ENCODE measurements around the gene CCR6. TPM values are rescaled to one million over a fixed set of nuclear protein-coding genes. Genes with fewer than 3 reads are reported as not detected.

CCR6 gene
- total and polyA plus RNA-seq, 2 donors (not counting 1 experiment from before 2014, with no cell fraction given) = not detected

- no peak overlapping the region for H3K4me2 ChIP-seq (ENCODE audit: extremely low read depth, insufficient read depth, low read length)
- no peak for DNase-seq (ENCODE audit: low read depth in 2 of 2)
These were observed 19.0 kb downstream of the CCR6 start for GRCh38 chr6:167141667-167142432.

GRCh38 chr6:167142433-167142761 is 19.5 kb downstream of the CCR6 start:
- no peak overlapping the region for H3K4me2 ChIP-seq (ENCODE audit: extremely low read depth, insufficient read depth, low read length)
- no peak for DNase-seq (ENCODE audit: low read depth in 2 of 2)
- no peaks in the 10 kb centered on the region for H4K20me1 ChIP-seq (ENCODE audit: control insufficient read depth, extremely low read depth, insufficient read depth, low read length)
- H3K27me3 ChIP-seq (ENCODE audit: control insufficient read depth, insufficient read depth, low read length) = no peaks in the 10 kb centered on the region
- no peak overlapping the region for H3K27ac ChIP-seq (ENCODE audit: insufficient read depth, low read length)
- H3K9ac ChIP-seq (ENCODE audit: insufficient read depth, low read length) = no peak overlapping the region
- H3K4me1 ChIP-seq (ENCODE audit: control insufficient read depth, extremely low read depth, insufficient read depth, low read length) = no peaks in the 10 kb centered on the region
- no peak overlapping the region for H2AFZ ChIP-seq (ENCODE audit: low read length)
- no peak for TF ChIP-seq EZH2 (IDR thresholded peaks at IDR 0.05; ENCODE audit: low read length, missing control alignments)
- no peak for TF ChIP-seq CTCF (conservative IDR thresholded peaks at IDR 0.05 in 1 of 2, IDR thresholded peaks at IDR 0.05 in 1 of 2; ENCODE audit: low read depth in 1 of 2, low read length in 2 of 2)
- H3K79me2 ChIP-seq (ENCODE audit: control insufficient read depth, insufficient read depth, low read length) = no peaks in the 10 kb centered on the region
- H3K9me3 ChIP-seq (ENCODE audit: control insufficient read depth, insufficient read depth, low read depth, low read length) = no peaks in the 10 kb centered on the region
- no peaks in the 10 kb centered on the region for H3K36me3 ChIP-seq (ENCODE audit: control insufficient read depth, insufficient read depth, low read length)
- H3K4me3 ChIP-seq (replicated peaks in 1 of 4; ENCODE audit: control extremely low read depth in 1 of 4, insufficient read depth in 1 of 4, low read depth in 3 of 4, low read length in 4 of 4) = no peak overlapping the region

More at GRCh38 chr6:167141667-167142432, 19.0 kb downstream of the CCR6 start:
- Histone ChIP-seq H4K20me1 (ENCODE audit: control insufficient read depth, extremely low read depth, insufficient read depth, low read length) (no peaks in the 10 kb centered on the region), H3K27ac (ENCODE audit: insufficient read depth, low read length) (no peak overlapping the region), H3K79me2 (ENCODE audit: control insufficient read depth, insufficient read depth, low read length) (no peaks in the 10 kb centered on the region), H3K36me3 (ENCODE audit: control insufficient read depth, insufficient read depth, low read length) (no peaks in the 10 kb centered on the region), H3K27me3 (ENCODE audit: control insufficient read depth, insufficient read depth, low read length) (no peaks in the 10 kb centered on the region), H3K9me3 (ENCODE audit: control insufficient read depth, insufficient read depth, low read depth, low read length) (no peaks in the 10 kb centered on the region), H3K4me1 (ENCODE audit: control insufficient read depth, extremely low read depth, insufficient read depth, low read length) (no peaks in the 10 kb centered on the region), H3K4me3 (replicated peaks in 1 of 4; ENCODE audit: control extremely low read depth in 1 of 4, insufficient read depth in 1 of 4, low read depth in 3 of 4, low read length in 4 of 4) (no peak overlapping the region), H3K9ac (ENCODE audit: insufficient read depth, low read length) (no peak overlapping the region), H2AFZ (ENCODE audit: low read length) (no peak overlapping the region)
- TF ChIP-seq CTCF (conservative IDR thresholded peaks at IDR 0.05 in 1 of 2, IDR thresholded peaks at IDR 0.05 in 1 of 2; ENCODE audit: low read depth in 1 of 2, low read length in 2 of 2) (peak; percentile 39), EZH2 (IDR thresholded peaks at IDR 0.05; ENCODE audit: low read length, missing control alignments) (no peak)

GRCh38 chr6:167143041-167143440 is 20.1 kb downstream of the CCR6 start:
- no peak for DNase-seq (ENCODE audit: low read depth in 2 of 2)
- H3K27me3 ChIP-seq (ENCODE audit: control insufficient read depth, insufficient read depth, low read length) = no peaks in the 10 kb centered on the region
- H3K27ac ChIP-seq (ENCODE audit: insufficient read depth, low read length) = no peak overlapping the region
- no peaks in the 10 kb centered on the region for H3K79me2 ChIP-seq (ENCODE audit: control insufficient read depth, insufficient read depth, low read length)
- H3K4me1 ChIP-seq (ENCODE audit: control insufficient read depth, extremely low read depth, insufficient read depth, low read length) = no peaks in the 10 kb centered on the region
- no peaks in the 10 kb centered on the region for H3K9me3 ChIP-seq (ENCODE audit: control insufficient read depth, insufficient read depth, low read depth, low read length)
- TF ChIP-seq EZH2 (IDR thresholded peaks at IDR 0.05; ENCODE audit: low read length, missing control alignments) (no peak), CTCF (conservative IDR thresholded peaks at IDR 0.05 in 1 of 2, IDR thresholded peaks at IDR 0.05 in 1 of 2; ENCODE audit: low read depth in 1 of 2, low read length in 2 of 2) (no peak)
- no peaks in the 10 kb centered on the region for H3K36me3 ChIP-seq (ENCODE audit: control insufficient read depth, insufficient read depth, low read length)
- no peaks in the 10 kb centered on the region for H4K20me1 ChIP-seq (ENCODE audit: control insufficient read depth, extremely low read depth, insufficient read depth, low read length)
- no peak overlapping the region for H3K4me3 ChIP-seq (replicated peaks in 1 of 4; ENCODE audit: control extremely low read depth in 1 of 4, insufficient read depth in 1 of 4, low read depth in 3 of 4, low read length in 4 of 4)
- no peak overlapping the region for H3K9ac ChIP-seq (ENCODE audit: insufficient read depth, low read length)
- H2AFZ ChIP-seq (ENCODE audit: low read length) = no peak overlapping the region
- no peak overlapping the region for H3K4me2 ChIP-seq (ENCODE audit: extremely low read depth, insufficient read depth, low read length)
